ENCODE measurements around the gene MAFG. TPM values are rescaled to one million over a fixed set of nuclear protein-coding genes. Genes with fewer than 3 reads are reported as not detected.

MAFG gene
- 31.6 to 46.1 TPM (median 44.6 TPM) in 5 replicates for total RNA-seq (2022; extraction: Qiagen RNA extraction; ENCODE audit: low read depth)

DNA sequence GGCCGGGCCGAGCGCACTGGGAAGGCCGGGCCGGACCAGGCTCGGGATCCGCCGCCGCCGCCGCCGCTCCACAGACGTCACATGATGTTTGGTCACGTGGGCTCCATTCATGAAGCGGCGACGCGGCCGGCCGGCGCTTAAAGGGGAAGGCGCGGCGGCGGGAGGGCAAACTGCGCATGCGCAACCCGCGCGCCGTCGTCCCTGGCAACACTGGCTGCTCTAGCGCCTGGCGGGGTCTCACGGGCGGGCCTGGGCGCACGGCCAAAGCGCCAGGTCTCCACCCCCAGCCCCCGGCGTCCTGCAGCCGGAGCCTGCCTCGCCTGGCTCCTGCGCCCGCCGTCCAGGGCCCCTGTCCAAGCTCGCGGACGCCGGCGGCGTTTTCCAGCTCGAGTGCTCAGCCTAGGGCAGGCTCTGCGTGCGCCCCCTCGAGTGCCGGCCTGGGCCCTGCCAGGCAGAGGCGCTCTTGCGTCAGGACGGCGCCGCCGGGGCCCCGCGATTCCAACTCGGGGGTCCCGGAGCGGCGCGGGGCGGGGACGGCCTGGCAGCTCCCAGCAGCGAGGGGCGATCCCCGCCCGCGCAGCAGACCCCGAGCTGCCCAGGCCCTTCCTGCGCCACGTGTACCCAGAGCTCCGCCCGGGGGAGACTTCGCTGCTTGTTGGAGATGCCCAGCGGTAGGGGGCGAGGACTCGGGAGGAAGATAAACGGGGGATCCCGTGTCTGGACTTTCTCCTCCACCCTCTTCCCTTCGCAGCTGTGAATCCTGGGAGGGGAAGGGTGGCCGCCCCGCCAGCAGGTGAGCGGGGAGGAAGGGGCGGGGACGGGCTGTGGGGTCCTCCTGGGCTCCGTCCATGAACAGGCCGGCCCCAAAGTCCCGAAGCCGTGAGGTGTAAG, at the start of gene MAFG:
MAFG (minus strand) TSS at position 83 of the 891 bp plus-strand sequence. CDS start 4,550 bp downstream, outside the sequence.

DNA sequence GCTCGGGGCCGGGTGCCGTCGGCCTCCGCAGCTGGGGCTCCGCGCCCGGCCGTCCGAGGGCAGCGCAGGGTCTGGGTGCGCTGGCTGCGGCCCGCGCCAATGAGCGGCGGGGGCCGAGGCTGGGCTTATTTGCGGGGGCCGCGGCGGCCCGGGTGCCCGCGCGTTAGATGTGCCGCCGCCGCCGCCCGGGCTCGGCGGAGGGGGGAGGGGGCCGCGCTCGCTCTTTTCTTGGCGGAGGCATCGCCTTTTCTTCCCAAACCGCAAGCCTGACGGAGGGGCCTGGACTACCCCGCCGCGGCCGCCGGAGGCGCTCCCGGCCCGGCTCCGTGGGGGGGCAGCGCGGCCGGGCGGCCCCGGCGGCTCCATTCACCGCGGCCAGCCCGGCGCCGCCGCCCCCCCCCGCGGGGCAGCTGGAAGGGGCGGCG, 33.6 kb upstream of the MAFG start, which contains the start of gene NOTUM:
NOTUM (minus strand) TSS at position 101 of the 425 bp plus-strand sequence. CDS start 278 bp downstream, outside the sequence.

DNA sequence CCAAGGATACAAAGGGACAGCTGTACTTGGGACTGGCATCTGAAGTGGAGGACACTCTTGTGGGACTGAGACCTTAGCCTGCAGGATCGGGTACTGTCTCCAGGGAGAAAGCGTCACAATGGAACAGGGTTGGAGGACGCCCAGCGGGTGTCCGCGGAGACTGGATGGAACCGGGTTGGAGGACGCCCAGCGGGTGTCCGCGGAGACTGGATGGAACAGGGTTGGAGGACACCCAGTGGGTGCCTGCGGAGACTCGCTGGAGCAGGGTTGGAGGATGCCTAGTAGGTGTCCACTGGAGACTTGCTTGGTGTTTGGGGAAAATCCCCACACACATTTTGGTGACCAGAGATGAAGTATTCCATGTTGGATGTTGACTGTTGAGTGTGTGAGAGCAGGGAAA, 19.7 kb upstream of the MAFG start, which contains the start of gene MYADML2:
MYADML2 (minus strand) TSS at position 45 of the 400 bp plus-strand sequence. CDS start 5,492 bp downstream, outside the sequence.

DNA sequence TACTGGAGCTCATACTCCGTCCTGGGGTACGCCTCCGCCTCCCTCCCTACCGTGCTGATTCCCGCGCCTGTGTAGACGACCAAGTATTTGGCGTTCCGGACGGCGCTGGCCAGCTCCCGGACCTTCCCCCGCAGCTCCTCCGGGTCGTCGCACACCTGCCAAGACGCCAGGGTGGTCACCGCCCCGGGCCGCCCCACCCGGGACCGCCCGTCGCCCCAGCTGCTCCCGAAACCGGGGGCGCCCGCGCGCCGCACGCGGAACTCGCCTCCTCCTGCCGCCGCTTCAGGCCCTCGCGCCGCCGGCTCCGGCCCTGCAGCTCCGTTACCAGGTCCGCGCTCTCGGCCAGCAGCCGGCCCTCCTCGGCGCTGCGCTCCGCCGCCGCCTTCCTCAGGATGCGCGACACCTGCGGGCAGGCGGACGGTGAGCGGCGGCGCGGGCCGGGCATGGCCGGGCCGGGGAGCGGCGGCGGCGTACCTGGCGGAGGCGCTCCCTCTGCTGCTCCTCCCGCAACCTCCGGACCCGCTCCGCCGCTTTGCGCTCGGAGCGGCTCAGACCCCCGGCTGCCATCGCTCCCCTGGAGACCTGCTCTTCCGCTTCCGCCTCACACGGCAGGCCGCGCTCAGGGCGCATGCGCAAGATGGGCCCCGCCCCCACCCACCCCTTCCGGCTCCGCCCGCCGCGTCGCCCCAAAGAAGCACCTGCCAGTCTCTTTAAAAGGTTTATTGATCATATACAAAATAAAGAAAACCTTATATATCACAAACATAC, 9.8 kb downstream of the MAFG start, which contains the start of gene SIRT7:
SIRT7 (minus strand) TSS at position 612 of the 768 bp plus-strand sequence; CDS start at position 567, 45 bp downstream.

DNA sequence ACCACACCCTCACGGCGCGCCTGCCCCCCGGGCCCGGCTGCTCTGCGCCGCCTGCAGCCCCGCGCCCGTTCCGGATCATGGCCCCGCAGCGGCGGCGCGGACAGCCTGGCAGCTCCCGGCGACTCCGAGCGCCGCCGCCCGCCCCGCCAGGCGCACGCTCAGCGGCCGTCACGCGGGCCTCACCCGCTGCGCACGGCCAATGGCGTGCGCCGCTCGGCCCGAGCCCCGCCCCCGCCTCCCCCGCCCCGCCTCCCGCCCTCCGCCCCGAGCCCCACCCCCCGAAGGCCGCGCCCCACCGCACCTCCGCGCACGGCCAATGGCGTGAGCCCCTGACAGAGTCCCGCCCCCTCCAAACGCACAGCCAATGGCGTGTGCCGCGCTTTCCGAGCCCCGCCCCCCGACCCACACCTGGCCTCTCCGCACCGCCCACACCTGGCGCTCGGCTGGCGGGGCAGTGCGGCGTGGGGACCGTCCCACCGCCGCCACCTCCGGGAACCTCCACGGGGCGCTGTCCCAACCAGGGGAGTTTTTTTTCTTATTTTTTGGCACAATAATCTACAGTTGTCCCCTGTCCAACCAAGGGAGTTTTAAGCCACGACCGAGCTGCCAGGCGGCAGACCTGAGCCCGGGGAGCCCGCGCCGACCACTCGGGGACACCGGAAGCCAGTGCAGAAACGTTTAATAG, 16.1 kb downstream of the MAFG start, which contains the start of gene PCYT2:
PCYT2 (minus strand) TSS at position 123 of the 685 bp plus-strand sequence; CDS start at position 79, 44 bp downstream.

DNA sequence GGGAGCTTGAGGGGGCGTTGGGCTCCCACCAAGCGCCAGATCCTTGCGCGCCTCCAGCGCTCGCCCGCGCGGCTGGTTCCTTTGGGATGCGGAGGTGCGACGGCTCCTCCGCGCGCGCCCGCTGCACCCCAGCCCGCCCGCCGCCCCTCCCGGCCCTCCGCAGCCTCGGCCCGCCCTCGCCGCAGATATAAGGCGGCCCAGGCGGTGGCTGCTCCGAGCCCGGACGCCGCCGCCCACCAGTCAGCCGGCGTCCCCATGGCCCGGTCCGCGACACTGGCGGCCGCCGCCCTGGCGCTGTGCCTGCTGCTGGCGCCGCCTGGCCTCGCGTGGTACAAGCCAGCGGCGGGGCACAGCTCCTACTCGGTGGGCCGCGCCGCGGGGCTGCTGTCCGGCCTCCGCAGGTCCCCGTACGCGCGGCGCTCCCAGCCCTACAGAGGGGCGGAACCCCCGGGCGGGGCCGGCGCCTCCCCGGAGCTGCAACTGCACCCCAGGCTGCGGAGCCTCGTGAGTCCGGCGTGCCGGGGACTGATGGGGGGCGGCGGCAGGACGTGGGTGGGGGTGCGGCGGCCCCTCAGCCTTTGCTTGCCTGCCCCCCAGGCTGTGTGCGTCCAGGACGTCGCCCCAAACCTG, 25.4 kb downstream of the MAFG start, which contains the start of gene NPB:
NPB (plus strand) TSS at position 216 of the 630 bp plus-strand sequence; CDS start at position 256, 40 bp downstream.

DNA sequence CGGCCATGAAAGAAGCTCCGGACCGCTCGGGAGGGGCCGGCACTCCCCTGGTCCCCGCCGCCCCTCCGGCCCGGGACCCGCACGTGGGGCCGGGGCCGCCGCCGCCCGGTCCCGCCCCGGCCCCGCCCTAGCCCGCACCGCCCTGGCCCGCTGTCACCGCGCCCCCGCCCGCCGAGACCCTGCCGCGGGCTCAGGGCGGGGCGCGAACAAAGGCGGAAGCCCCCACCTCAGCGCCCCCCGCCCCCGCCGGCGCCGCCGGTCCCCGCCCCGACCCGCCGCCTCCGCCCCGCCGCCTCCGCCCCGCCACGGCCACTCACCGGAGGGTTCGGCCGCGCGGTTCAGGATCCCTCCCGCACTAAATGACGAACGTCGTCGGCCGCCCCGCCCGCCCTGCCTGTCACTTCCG, 56.6 kb downstream of the MAFG start, which contains the start of gene ARHGDIA:
ARHGDIA (minus strand) TSS at position 357 of the 406 bp plus-strand sequence. CDS start 1,407 bp downstream, outside the sequence.

Other genes with a start within 250 kb of the MAFG start
- 46.6 to 56.2 TPM (median 49.9 TPM) in 5 replicates for gene ARL16, start 243.9 kb downstream of the MAFG start, total RNA-seq (2022; extraction: Qiagen RNA extraction; ENCODE audit: low read depth)
- gene HGS, start 243.7 kb downstream of the MAFG start, total RNA-seq (2022; extraction: Qiagen RNA extraction; ENCODE audit: low read depth), result 139 to 217 TPM (median 209 TPM) in 5 replicates
- 212 to 319 TPM (median 303 TPM) in 5 replicates for gene MRPL12, start 224.4 kb downstream of the MAFG start, total RNA-seq (2022; extraction: Qiagen RNA extraction; ENCODE audit: low read depth)
- 26.9 to 48.0 TPM (median 41.1 TPM) in 5 replicates for gene SLC25A10, start 215.5 kb downstream of the MAFG start, total RNA-seq (2022; extraction: Qiagen RNA extraction; ENCODE audit: low read depth)
- 0.13 to 0.36 TPM (median 0.17 TPM) in 4 of 5 replicates, not detected in the other for gene GCGR, start 123.6 kb downstream of the MAFG start, total RNA-seq (2022; extraction: Qiagen RNA extraction; ENCODE audit: low read depth)
- gene MCRIP1, start 94.4 kb downstream of the MAFG start, total RNA-seq (2022; extraction: Qiagen RNA extraction; ENCODE audit: low read depth), result 75.2 to 107 TPM (median 93.2 TPM) in 5 replicates
- gene PPP1R27, start 92.7 kb downstream of the MAFG start, total RNA-seq (2022; extraction: Qiagen RNA extraction; ENCODE audit: low read depth), result 0.27 to 0.61 TPM (median 0.32 TPM) in 3 of 5 replicates, not detected in the others
- gene P4HB, start 67.2 kb downstream of the MAFG start, total RNA-seq (2022; extraction: Qiagen RNA extraction; ENCODE audit: low read depth), result 695 to 762 TPM (median 718 TPM) in 5 replicates
- gene ARHGDIA, start 56.4 kb downstream of the MAFG start, total RNA-seq (2022; extraction: Qiagen RNA extraction; ENCODE audit: low read depth), result 531 to 682 TPM (median 648 TPM) in 5 replicates
- gene ALYREF, start 36.1 kb downstream of the MAFG start, total RNA-seq (2022; extraction: Qiagen RNA extraction; ENCODE audit: low read depth), result 176 to 263 TPM (median 250 TPM) in 5 replicates
- gene ANAPC11, start 36.0 kb downstream of the MAFG start, total RNA-seq (2022; extraction: Qiagen RNA extraction; ENCODE audit: low read depth), result 190 to 300 TPM (median 289 TPM) in 5 replicates
- gene NPB, start 25.5 kb downstream of the MAFG start, total RNA-seq (2022; extraction: Qiagen RNA extraction; ENCODE audit: low read depth), result 0.38 to 0.73 TPM (median 0.45 TPM) in 5 replicates
- gene PCYT2, start 16.3 kb downstream of the MAFG start, total RNA-seq (2022; extraction: Qiagen RNA extraction; ENCODE audit: low read depth), result 11.9 to 16.6 TPM (median 14.1 TPM) in 5 replicates
- 27.7 to 47.8 TPM (median 43.4 TPM) in 5 replicates for gene SIRT7, start 9.6 kb downstream of the MAFG start, total RNA-seq (2022; extraction: Qiagen RNA extraction; ENCODE audit: low read depth)
- gene PYCR1, start 9.6 kb upstream of the MAFG start, total RNA-seq (2022; extraction: Qiagen RNA extraction; ENCODE audit: low read depth), result 59.4 to 91.2 TPM (median 87.0 TPM) in 5 replicates
- gene MYADML2, start 19.5 kb upstream of the MAFG start, total RNA-seq (2022; extraction: Qiagen RNA extraction; ENCODE audit: low read depth), result not detected in 5 replicates
- 0.14 to 0.32 TPM (median 0.26 TPM) in 5 replicates for gene NOTUM, start 33.5 kb upstream of the MAFG start, total RNA-seq (2022; extraction: Qiagen RNA extraction; ENCODE audit: low read depth)
- 20.0 to 29.3 TPM (median 27.1 TPM) in 5 replicates for gene ASPSCR1, start 49.9 kb upstream of the MAFG start, total RNA-seq (2022; extraction: Qiagen RNA extraction; ENCODE audit: low read depth)
- 138 to 205 TPM (median 189 TPM) in 5 replicates for gene CENPX, start 95.1 kb upstream of the MAFG start, total RNA-seq (2022; extraction: Qiagen RNA extraction; ENCODE audit: low read depth)
- 8.8 to 16.1 TPM (median 14.6 TPM) in 5 replicates for gene LRRC45, start 95.6 kb upstream of the MAFG start, total RNA-seq (2022; extraction: Qiagen RNA extraction; ENCODE audit: low read depth)
- 24.7 to 40.1 TPM (median 34.9 TPM) in 5 replicates for gene RAC3, start 103.9 kb upstream of the MAFG start, total RNA-seq (2022; extraction: Qiagen RNA extraction; ENCODE audit: low read depth)
- 64.9 to 106 TPM (median 95.3 TPM) in 5 replicates for gene DCXR, start 110.0 kb upstream of the MAFG start, total RNA-seq (2022; extraction: Qiagen RNA extraction; ENCODE audit: low read depth)
- gene RFNG, start 124.1 kb upstream of the MAFG start, total RNA-seq (2022; extraction: Qiagen RNA extraction; ENCODE audit: low read depth), result 16.8 to 25.3 TPM (median 23.1 TPM) in 5 replicates
- 94.9 to 150 TPM (median 141 TPM) in 5 replicates for gene GPS1, start 124.2 kb upstream of the MAFG start, total RNA-seq (2022; extraction: Qiagen RNA extraction; ENCODE audit: low read depth)
- gene DUS1L, start 138.1 kb upstream of the MAFG start, total RNA-seq (2022; extraction: Qiagen RNA extraction; ENCODE audit: low read depth), result 76.2 to 147 TPM (median 142 TPM) in 5 replicates
- gene FASN, start 170.5 kb upstream of the MAFG start, total RNA-seq (2022; extraction: Qiagen RNA extraction; ENCODE audit: low read depth), result 91.1 to 136 TPM (median 131 TPM) in 5 replicates

Data from A549 treated with RU486 at 1 μM for 4 hours (cell line).